ENCODE results near the gene SORL1-AS1.
A peak's percentile ranks its signal among the peaks of the same experiment; 100 is the strongest.
"Not testable (repeated sequence)": the region's sequence is repeated elsewhere in the genome, so short reads cannot be mapped to it uniquely, and the experiment has no call there.

SORL1-AS1 gene

DNA sequence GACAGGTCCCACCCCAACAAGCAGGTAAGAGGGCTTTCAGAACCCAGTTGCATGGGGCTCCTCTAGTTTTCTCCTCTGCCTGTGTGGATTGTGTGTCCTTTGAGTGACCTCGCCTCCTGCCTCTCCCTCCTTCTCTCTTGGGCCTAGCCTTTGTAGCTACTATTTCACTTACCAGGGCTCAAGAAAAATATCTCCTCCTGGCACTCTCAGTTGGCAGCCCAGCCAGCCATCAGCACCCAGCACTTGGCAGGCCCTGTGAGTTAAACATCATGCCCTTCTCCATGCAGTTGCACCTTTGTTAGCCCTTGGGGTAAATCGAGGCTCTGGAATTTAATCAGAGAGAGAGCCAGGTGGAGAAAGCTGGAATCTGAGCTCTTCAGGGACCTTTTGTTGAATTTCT, 35.4 kb upstream of the SORL1-AS1 start:
- TF ChIP-seq POLR2A (IDR thresholded peaks at IDR 0.05; ENCODE audit: low read depth, low read length): no peak
- no peak for TF ChIP-seq SPI1 (IDR thresholded peaks at IDR 0.05; ENCODE audit: low read depth, low read length)
- TF ChIP-seq POLR2AphosphoS5 (IDR thresholded peaks at IDR 0.05; ENCODE audit: low read depth, low read length): no peak
- no peak for TF ChIP-seq PAX5 (IDR thresholded peaks at IDR 0.05; ENCODE audit: insufficient read depth, low read length, severe bottlenecking)
- no peak for TF ChIP-seq TAF1 (IDR thresholded peaks at IDR 0.05; ENCODE audit: low read depth, low read length)
- no peak for TF ChIP-seq POU2F2 (IDR thresholded peaks at IDR 0.05; ENCODE audit: low read depth, low read length)
- DNase-seq (ENCODE audit: insufficient read length, low spot score): no peak
- FAIRE-seq: no peak

DNA sequence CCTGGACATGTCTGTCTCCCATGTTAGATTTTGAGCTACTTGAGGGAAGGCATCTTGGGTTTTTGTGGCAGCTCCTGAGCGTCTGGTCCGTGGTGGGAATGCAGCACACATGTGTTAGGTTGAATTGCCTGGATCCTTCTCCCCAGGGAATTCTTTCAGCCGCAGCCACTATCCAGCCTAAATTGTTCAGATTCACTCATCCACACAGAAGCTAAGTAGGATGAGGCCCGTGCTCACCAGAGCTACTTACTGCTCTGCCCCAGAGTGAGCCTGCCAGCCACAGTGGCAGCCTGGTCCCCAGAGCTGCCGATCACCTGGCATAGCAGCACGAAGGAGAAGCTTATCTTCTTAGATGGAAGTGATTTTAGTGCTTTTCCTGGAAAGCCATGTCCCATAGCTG, 34.4 kb upstream of the SORL1-AS1 start:
- TF ChIP-seq TAF1 (IDR thresholded peaks at IDR 0.05; ENCODE audit: low read depth, low read length) (no peak), POLR2AphosphoS5 (IDR thresholded peaks at IDR 0.05; ENCODE audit: low read depth, low read length) (no peak), POU2F2 (IDR thresholded peaks at IDR 0.05; ENCODE audit: low read depth, low read length) (no peak), SPI1 (IDR thresholded peaks at IDR 0.05; ENCODE audit: low read depth, low read length) (no peak), PAX5 (IDR thresholded peaks at IDR 0.05; ENCODE audit: insufficient read depth, low read length, severe bottlenecking) (no peak), POLR2A (IDR thresholded peaks at IDR 0.05; ENCODE audit: low read depth, low read length) (no peak)
- no peak for DNase-seq (ENCODE audit: insufficient read length, low spot score)
- FAIRE-seq: no peak

DNA sequence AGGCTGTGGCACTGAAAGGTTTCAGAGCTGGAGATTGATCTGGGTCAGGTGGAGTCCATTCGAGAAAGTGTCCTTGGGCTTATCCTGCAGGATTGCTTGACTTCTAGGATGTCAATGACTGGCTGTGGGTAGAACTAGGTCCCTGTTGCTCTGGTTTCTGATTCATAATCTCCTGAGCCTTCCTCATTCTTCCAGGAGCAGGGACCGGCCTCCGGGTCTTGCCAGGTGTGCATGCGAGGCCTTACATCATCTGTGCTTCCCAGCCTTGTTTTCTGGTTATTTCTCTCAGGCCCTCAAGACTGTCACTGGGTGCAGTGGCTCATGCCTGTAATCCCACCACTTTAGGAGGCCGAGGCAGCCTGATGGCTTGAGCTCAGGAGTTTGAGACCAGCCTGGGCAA, 33.3 kb upstream of the SORL1-AS1 start:
- TF ChIP-seq SPI1 (IDR thresholded peaks at IDR 0.05; ENCODE audit: low read depth, low read length) (no peak), POU2F2 (IDR thresholded peaks at IDR 0.05; ENCODE audit: low read depth, low read length) (no peak), TAF1 (IDR thresholded peaks at IDR 0.05; ENCODE audit: low read depth, low read length) (no peak), POLR2AphosphoS5 (IDR thresholded peaks at IDR 0.05; ENCODE audit: low read depth, low read length) (no peak), PAX5 (IDR thresholded peaks at IDR 0.05; ENCODE audit: insufficient read depth, low read length, severe bottlenecking) (no peak), POLR2A (IDR thresholded peaks at IDR 0.05; ENCODE audit: low read depth, low read length) (no peak)
- FAIRE-seq (no peak), DNase-seq (ENCODE audit: insufficient read length, low spot score) (no peak)

DNA sequence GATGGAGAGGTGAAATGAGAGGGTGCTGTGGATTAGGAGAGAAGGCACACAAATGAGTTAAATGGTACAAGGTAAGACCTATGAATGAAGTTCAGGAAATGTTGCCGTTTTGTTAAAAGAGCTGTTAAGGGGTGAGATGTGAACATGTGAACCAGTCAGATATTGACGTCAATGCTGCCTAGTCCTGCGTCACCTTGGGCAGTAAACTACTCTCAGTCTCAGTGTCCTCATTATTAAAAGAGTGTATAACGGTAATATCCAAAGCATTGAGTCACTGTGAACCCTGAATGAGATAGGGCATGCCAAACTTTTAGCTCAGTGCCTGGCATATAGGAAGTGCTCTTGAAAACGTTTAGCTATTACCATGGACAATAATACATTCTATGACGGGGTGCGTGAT, 32.4 kb upstream of the SORL1-AS1 start:
- peak; percentile 77 for FAIRE-seq
- no peak for TF ChIP-seq SPI1 (IDR thresholded peaks at IDR 0.05; ENCODE audit: low read depth, low read length)
- no peak for TF ChIP-seq POLR2AphosphoS5 (IDR thresholded peaks at IDR 0.05; ENCODE audit: low read depth, low read length)
- TF ChIP-seq PAX5 (IDR thresholded peaks at IDR 0.05; ENCODE audit: insufficient read depth, low read length, severe bottlenecking): no peak
- no peak for TF ChIP-seq POU2F2 (IDR thresholded peaks at IDR 0.05; ENCODE audit: low read depth, low read length)
- TF ChIP-seq POLR2A (IDR thresholded peaks at IDR 0.05; ENCODE audit: low read depth, low read length): no peak
- TF ChIP-seq TAF1 (IDR thresholded peaks at IDR 0.05; ENCODE audit: low read depth, low read length): no peak
- DNase-seq (ENCODE audit: insufficient read length, low spot score): no peak

DNA sequence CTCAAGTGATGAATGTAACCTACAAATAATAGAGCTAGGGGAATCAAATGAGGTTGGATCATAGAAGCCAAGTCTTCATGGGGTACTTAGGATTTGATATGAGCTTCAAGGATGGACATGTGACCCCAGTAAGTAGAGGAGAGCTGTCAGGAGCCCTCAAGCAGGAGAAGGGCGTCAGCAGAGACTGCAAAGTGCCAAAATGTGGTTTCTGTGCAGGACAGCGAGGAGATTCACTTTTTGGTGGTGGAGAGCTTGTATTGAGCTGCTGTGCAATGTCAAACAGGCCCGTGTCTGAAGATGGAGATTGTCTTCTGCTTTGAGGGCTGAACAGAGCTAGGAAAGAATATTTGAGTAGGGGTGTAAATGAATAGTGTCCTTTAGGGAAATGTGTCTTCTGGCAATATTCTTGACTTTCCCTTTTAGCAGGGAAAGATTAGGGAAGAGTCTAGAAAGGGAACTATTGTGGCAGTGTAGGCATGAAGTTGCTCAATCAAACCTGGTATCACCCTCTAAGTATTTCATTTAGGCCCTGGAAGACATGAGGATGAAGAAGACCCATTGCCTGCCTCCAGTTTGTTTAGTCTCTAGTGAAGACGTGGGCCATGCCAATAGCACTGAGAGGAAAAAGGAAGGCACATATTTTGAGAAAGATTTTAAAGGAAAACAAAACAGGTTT, 31.2 kb upstream of the SORL1-AS1 start:
- TF ChIP-seq POLR2A (IDR thresholded peaks at IDR 0.05; ENCODE audit: low read depth, low read length): no peak; the same call in 1 of the 2 replicates
- no peak for TF ChIP-seq TAF1 (IDR thresholded peaks at IDR 0.05; ENCODE audit: low read depth, low read length)
- no peak for TF ChIP-seq PAX5 (IDR thresholded peaks at IDR 0.05; ENCODE audit: insufficient read depth, low read length, severe bottlenecking)
- no peak for TF ChIP-seq POU2F2 (IDR thresholded peaks at IDR 0.05; ENCODE audit: low read depth, low read length)
- TF ChIP-seq SPI1 (IDR thresholded peaks at IDR 0.05; ENCODE audit: low read depth, low read length): no peak
- TF ChIP-seq POLR2AphosphoS5 (IDR thresholded peaks at IDR 0.05; ENCODE audit: low read depth, low read length): no peak
- FAIRE-seq (no peak), DNase-seq (ENCODE audit: insufficient read length, low spot score) (no peak)

DNA sequence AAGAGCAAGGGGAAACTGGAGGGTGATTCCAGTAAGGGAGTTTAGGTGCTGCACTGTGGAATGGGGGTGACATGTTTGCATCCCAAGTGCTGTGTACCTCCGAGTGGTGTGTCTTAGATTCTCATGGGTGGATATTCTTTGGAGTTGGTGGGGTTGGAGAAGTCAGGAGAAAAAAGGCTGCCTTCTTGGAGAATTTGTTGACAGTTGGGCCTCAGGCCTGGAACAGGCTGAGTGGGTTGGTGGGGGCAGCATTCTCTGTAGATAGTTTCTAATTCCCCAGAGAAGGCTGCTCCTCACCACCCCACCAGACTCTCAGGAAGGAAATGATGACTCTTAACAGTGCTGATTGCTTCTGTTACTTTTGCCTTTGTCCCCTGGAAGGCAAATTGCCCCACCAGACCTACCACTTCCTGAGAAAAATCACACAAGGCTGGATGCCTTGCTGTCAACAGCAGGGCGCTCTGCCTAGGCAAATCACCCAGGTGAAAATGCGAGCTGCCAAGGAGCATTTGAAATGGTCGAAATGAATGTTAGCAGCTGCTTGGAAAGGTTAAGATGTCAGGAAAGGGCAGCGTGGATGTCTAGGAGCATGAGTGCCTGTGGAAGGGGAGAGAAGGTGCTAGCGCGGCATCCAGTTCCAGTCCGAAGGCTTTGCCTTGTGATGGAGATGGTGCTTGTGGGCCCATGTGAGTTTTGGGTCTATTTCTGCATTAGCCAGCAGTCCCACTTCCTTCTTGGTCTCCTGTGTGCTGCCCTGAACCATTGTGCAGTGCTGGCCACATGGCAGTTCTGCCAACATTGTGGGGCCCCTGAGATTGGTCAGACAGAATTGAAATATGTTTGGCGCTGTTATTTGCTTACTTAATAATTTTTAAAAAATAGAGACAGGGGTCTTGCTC, 29.7 kb upstream of the SORL1-AS1 start:
- DNase-seq (ENCODE audit: insufficient read length, low spot score) (no peak), FAIRE-seq (peak; percentile 98)
- TF ChIP-seq SPI1 (IDR thresholded peaks at IDR 0.05; ENCODE audit: low read depth, low read length) (peak; percentile 64), POLR2AphosphoS5 (IDR thresholded peaks at IDR 0.05; ENCODE audit: low read depth, low read length) (no peak), TAF1 (IDR thresholded peaks at IDR 0.05; ENCODE audit: low read depth, low read length) (peak; percentile 34)

DNA sequence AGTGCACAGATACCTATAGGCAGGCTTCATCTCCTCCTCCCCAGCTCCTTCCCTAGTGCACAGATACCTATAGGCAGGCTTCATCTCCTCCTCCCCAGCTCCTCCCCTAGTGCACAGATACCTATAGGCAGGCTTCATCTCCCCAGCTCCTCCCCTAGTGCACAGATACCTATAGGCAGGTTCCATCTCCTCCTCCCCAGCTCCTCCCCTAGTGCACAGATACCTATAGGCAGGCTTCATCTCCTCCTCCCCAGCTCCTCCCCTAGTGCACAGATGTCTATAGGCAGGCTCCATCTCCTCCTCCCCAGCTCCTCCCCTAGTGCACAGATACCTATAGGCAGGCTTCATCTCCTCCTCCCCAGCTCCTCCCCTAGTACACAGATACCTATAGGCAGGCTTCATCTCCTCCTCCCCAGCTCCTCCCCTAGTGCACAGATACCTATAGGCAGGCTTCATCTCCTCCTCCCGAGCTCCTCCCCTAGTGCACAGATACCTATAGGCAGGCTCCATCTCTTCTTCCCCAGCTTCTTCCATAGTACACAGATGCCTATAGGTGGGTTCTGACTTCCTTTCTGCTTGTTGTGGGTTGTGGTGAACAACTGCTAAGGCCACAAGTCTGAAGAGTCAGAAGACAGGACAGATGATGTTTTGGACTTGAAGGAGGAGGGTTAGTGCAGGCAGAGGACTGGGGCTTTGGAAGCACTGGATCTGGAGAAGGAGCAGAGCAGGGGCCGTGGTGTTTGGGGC, 28.9 kb upstream of the SORL1-AS1 start:
- FAIRE-seq; DNase-seq (ENCODE audit: insufficient read length, low spot score): not testable (repeated sequence)
- TF ChIP-seq POLR2AphosphoS5 (IDR thresholded peaks at IDR 0.05; ENCODE audit: low read depth, low read length) (peak; percentile 58; the same call in 1 of the 2 replicates), SPI1 (IDR thresholded peaks at IDR 0.05; ENCODE audit: low read depth, low read length) (peak; percentile 52)

DNA sequence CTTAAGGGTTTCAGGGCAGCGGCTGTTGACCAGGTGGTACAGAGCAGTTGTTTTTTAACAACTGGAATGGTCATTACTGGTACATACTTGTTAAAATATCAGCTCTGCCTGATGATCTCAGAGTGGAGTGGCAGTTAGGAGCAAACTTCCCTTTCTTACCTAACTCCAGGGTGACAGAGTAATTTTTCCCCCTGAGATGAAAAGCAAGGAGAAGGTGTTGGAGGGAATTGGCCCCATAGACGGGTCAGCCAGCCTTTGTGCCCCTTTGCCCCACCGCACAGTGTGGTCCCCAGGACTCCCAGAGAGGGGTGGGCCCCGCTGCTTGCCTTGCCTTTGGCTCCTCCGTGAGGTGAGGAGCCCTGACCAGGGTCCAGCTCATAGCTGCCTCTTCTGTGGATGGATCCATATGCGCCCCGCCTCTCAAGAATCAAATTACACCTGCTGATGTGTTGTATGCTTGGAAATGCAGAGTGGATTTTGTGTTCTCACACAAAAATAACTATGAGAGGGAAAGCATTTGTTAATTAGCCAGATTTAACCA, 27.0 kb upstream of the SORL1-AS1 start:
- no peak for FAIRE-seq
- no peak for DNase-seq (ENCODE audit: insufficient read length, low spot score)
- TF ChIP-seq POLR2A (IDR thresholded peaks at IDR 0.05; ENCODE audit: low read depth, low read length) (no peak), TAF1 (IDR thresholded peaks at IDR 0.05; ENCODE audit: low read depth, low read length) (no peak), SPI1 (IDR thresholded peaks at IDR 0.05; ENCODE audit: low read depth, low read length) (no peak), POLR2AphosphoS5 (IDR thresholded peaks at IDR 0.05; ENCODE audit: low read depth, low read length) (no peak), POU2F2 (IDR thresholded peaks at IDR 0.05; ENCODE audit: low read depth, low read length) (no peak), PAX5 (IDR thresholded peaks at IDR 0.05; ENCODE audit: insufficient read depth, low read length, severe bottlenecking) (no peak)

Measured in GM12891 (cell line).